Neural cell (in vitro differentiated cells): ENCODE measurements around the gene SLC43A3. TPM values are rescaled to one million over a fixed set of nuclear protein-coding genes. Genes with fewer than 3 reads are reported as not detected.

Source experiments
- H2AFZ ChIP-seq: fragments of 200-600, 300-800 bp; sonication (generic), shearing (Covaris generic); 2 replicates; pipeline ENCODE4 v1.6.0; 2014; ENCODE audit warnings: low read depth, mild to moderate bottlenecking, antibody characterized with exemption, low read length, moderate library complexity
- H3F3A ChIP-seq: fragments of 200-600 bp; shearing (Covaris generic); 2 replicates; pipeline ENCODE4 v1.6.1; 2016; ENCODE audit warnings: mild to moderate bottlenecking, moderate library complexity, mixed read lengths, antibody characterized with exemption, low read length; ENCODE audit not compliant: insufficient read depth, poor library complexity, severe bottlenecking
- H3K27ac ChIP-seq: fragments of 200-600, 300-800 bp; sonication (generic), shearing (Covaris generic); 2 replicates; pipeline ENCODE4 v1.5.1; 2014; ENCODE audit warnings: mild to moderate bottlenecking, low read length, moderate library complexity
- H3K27me3 ChIP-seq: fragments of 300-800, 200-600 bp; sonication (generic), shearing (Covaris generic); 2 replicates; pipeline ENCODE4 v1.6.0; 2014; ENCODE audit warnings: mild to moderate bottlenecking, low read depth, low read length, moderate library complexity; ENCODE audit not compliant: insufficient read depth
- H3K36me3 ChIP-seq: fragments of 300-800, 200-600 bp; sonication (generic), shearing (Covaris generic); 2 replicates; pipeline ENCODE4 v1.5.1; 2014; ENCODE audit warnings: mild to moderate bottlenecking, antibody characterized with exemption, low read length, moderate library complexity; ENCODE audit not compliant: insufficient read depth
- H3K4me2 ChIP-seq: fragments of 300-800, 200-600 bp; sonication (generic), shearing (Covaris generic); 2 replicates; pipeline ENCODE4 v1.6.0; 2014; ENCODE audit warnings: mild to moderate bottlenecking, low read length
- H3K4me3 ChIP-seq: fragments of 300-800, 200-600 bp; sonication (generic), shearing (Covaris generic); 2 replicates; pipeline ENCODE4 v1.5.1; 2014; ENCODE audit warnings: mild to moderate bottlenecking, low read length, moderate library complexity
- H3K79me2 ChIP-seq: fragments of 200-600 bp; shearing (Covaris generic); replicated peaks from 2 replicates; pipeline ENCODE4 v1.6.0; 2014; ENCODE audit warnings: mild to moderate bottlenecking, low read length, moderate library complexity; ENCODE audit not compliant: insufficient read depth
- H3K9ac ChIP-seq: fragments of 300-800, 200-600 bp; sonication (generic), shearing (Covaris generic); 2 replicates; pipeline ENCODE4 v1.6.1; 2016; ENCODE audit warnings: mild to moderate bottlenecking, low read length, mixed read lengths
- H3K9me2 ChIP-seq: fragments of 200-600 bp; shearing (Covaris generic); 2 replicates; pipeline ENCODE4 v1.6.1; 2016; ENCODE audit warnings: mild to moderate bottlenecking, low read length, mixed read lengths; ENCODE audit not compliant: insufficient read depth
- H3K9me3 ChIP-seq: fragments of 200-600, 300-800 bp; sonication (generic), shearing (Covaris generic); 2 replicates; pipeline ENCODE4 v1.6.1; 2016; ENCODE audit warnings: mild to moderate bottlenecking, mixed run types, low read length, moderate library complexity, mixed read lengths
- H4K20me1 ChIP-seq: fragments of 200-600 bp; shearing (Covaris generic); 2 replicates; pipeline ENCODE4 v1.6.1; 2016; ENCODE audit warnings: mild to moderate bottlenecking, mixed run types; ENCODE audit not compliant: insufficient read depth
- EP300 ChIP-seq: fragments of 450-650 bp; conservative IDR thresholded peaks from 2 replicates; pipeline ENCODE4 v1.6.1; 2014; ENCODE audit warnings: antibody characterized with exemption, mild to moderate bottlenecking, moderate library complexity; ENCODE audit not compliant: poor library complexity, severe bottlenecking
- EZH2 ChIP-seq: fragments of 200-600, 300-800 bp; shearing (Covaris generic), sonication (generic); IDR thresholded peaks from 2 replicates; pipeline ENCODE4 v1.6.1; 2014; ENCODE audit warnings: antibody characterized with exemption, low read length, borderline replicate concordance, mild to moderate bottlenecking; ENCODE audit not compliant: insufficient read depth, poor library complexity, severe bottlenecking
- MXI1 ChIP-seq: fragments of 450-650 bp; conservative IDR thresholded peaks from 2 replicates; pipeline ENCODE4 v1.6.1; 2014; ENCODE audit warnings: antibody characterized with exemption, mild to moderate bottlenecking; ENCODE audit not compliant: poor library complexity, severe bottlenecking
- POLR2AphosphoS5 ChIP-seq: IDR thresholded peaks from 2 replicates; pipeline ENCODE4 v1.6.1; 2012
- RAD21 ChIP-seq: fragments of 450-650 bp; conservative IDR thresholded peaks from 2 replicates; pipeline ENCODE4 v1.6.1; 2014; ENCODE audit warnings: antibody characterized with exemption, mild to moderate bottlenecking, moderate library complexity
- SMC3 ChIP-seq: fragments of 450-650 bp; conservative IDR thresholded peaks from 2 replicates; pipeline ENCODE4 v1.6.1; 2014; ENCODE audit warnings: antibody characterized with exemption, mild to moderate bottlenecking, moderate library complexity; ENCODE audit not compliant: poor library complexity
- TAF1 ChIP-seq: IDR thresholded peaks from 2 replicates; pipeline ENCODE4 v1.6.1; 2012; ENCODE audit warnings: low read depth
- polyA plus RNA-seq: library from polyadenylated mRNA; depleted of rRNA; stranded (reverse); fragments of >200 nt; gene quantifications from 2 replicates; pipeline ENCODE4 v1.2.3, GENCODE V29; 2014
- TF ChIP-seq, protein P1 (sequence below): IDR thresholded peaks from 2 replicates; pipeline ENCODE4 v1.6.1; 2012; ENCODE audit warnings: borderline replicate concordance
- TF ChIP-seq, protein P2 (sequence below): fragments of 450-650 bp; IDR thresholded peaks from 2 replicates; pipeline ENCODE4 v1.5.1; 2014; ENCODE audit warnings: antibody characterized with exemption, mild to moderate bottlenecking, moderate library complexity; ENCODE audit not compliant: poor library complexity, severe bottlenecking

The SLC43A3 gene
- polyA plus RNA-seq, 1 donor from 2014 or later = 0.33 TPM

DNA sequence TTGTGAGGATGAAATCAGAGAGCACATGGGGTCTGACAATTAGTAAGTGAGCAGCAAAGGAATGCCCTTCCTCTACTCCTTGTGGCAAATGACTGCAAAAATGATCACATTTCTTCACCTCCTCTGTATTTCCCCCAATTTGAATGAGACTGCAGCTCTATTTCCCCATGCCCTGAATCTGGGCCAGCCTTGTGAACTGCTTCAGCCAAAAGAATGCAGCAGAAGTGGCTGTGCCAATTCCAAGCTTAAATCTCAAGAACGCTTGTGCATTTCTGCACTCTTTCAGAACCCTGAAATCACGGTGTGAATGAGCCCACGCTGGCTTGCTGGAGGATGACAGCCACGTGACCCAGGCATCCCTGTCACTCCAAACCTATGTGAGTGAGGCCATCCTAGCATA is 9.9 kb downstream of the SLC43A3 start:
- Histone ChIP-seq H3K79me2 (no peaks in the 10 kb centered on the region), H4K20me1 (no peaks in the 10 kb centered on the region), H3K27me3 (no peaks in the 10 kb centered on the region), H3K36me3 (no peaks in the 10 kb centered on the region), H3K9ac (no peak overlapping the region), H3K9me3 (no peaks in the 10 kb centered on the region), H3K4me2 (no peak overlapping the region), H2AFZ (no peak overlapping the region), H3F3A (no peaks in the 10 kb centered on the region), H3K27ac (no peak overlapping the region), H3K9me2 (no peaks in the 10 kb centered on the region), H3K4me3 (no peak overlapping the region)
- TF ChIP-seq RAD21 (no peak), EZH2 (no peak), MXI1 (no peak), EP300 (no peak), TAF1 (no peak), POLR2AphosphoS5 (no peak), SMC3 (no peak)
- TF ChIP-seq, protein P1, sequence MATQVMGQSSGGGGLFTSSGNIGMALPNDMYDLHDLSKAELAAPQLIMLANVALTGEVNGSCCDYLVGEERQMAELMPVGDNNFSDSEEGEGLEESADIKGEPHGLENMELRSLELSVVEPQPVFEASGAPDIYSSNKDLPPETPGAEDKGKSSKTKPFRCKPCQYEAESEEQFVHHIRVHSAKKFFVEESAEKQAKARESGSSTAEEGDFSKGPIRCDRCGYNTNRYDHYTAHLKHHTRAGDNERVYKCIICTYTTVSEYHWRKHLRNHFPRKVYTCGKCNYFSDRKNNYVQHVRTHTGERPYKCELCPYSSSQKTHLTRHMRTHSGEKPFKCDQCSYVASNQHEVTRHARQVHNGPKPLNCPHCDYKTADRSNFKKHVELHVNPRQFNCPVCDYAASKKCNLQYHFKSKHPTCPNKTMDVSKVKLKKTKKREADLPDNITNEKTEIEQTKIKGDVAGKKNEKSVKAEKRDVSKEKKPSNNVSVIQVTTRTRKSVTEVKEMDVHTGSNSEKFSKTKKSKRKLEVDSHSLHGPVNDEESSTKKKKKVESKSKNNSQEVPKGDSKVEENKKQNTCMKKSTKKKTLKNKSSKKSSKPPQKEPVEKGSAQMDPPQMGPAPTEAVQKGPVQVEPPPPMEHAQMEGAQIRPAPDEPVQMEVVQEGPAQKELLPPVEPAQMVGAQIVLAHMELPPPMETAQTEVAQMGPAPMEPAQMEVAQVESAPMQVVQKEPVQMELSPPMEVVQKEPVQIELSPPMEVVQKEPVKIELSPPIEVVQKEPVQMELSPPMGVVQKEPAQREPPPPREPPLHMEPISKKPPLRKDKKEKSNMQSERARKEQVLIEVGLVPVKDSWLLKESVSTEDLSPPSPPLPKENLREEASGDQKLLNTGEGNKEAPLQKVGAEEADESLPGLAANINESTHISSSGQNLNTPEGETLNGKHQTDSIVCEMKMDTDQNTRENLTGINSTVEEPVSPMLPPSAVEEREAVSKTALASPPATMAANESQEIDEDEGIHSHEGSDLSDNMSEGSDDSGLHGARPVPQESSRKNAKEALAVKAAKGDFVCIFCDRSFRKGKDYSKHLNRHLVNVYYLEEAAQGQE = no peak
- TF ChIP-seq, protein P2, sequence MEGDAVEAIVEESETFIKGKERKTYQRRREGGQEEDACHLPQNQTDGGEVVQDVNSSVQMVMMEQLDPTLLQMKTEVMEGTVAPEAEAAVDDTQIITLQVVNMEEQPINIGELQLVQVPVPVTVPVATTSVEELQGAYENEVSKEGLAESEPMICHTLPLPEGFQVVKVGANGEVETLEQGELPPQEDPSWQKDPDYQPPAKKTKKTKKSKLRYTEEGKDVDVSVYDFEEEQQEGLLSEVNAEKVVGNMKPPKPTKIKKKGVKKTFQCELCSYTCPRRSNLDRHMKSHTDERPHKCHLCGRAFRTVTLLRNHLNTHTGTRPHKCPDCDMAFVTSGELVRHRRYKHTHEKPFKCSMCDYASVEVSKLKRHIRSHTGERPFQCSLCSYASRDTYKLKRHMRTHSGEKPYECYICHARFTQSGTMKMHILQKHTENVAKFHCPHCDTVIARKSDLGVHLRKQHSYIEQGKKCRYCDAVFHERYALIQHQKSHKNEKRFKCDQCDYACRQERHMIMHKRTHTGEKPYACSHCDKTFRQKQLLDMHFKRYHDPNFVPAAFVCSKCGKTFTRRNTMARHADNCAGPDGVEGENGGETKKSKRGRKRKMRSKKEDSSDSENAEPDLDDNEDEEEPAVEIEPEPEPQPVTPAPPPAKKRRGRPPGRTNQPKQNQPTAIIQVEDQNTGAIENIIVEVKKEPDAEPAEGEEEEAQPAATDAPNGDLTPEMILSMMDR = no peak

DNA sequence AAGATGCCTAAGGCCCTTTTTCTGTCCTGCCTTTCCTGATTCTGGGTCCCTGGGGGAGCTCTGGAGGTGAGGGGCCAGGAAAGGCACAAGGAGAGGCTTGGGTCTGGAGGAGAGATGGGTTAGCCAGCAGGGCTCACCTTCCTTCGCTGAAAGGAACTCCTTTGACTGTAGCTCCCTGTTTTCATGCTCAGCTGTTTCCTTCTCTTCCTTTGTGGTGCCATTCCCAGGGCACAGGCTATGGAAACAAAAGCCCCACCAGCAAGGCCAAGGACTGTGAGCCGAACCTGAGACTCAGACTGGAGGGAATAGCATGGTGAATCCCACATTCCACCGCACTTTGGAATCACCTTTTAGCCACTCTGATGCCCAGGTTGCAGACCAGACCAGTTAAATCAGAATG is 10.5 kb downstream of the SLC43A3 start:
- Histone ChIP-seq H3K9me3 (no peaks in the 10 kb centered on the region), H4K20me1 (no peaks in the 10 kb centered on the region), H3K27ac (no peak overlapping the region), H3K4me2 (no peak overlapping the region), H3K4me3 (no peak overlapping the region), H2AFZ (no peak overlapping the region), H3K9me2 (no peaks in the 10 kb centered on the region), H3F3A (no peaks in the 10 kb centered on the region), H3K9ac (no peak overlapping the region), H3K27me3 (no peaks in the 10 kb centered on the region), H3K79me2 (no peaks in the 10 kb centered on the region), H3K36me3 (no peaks in the 10 kb centered on the region)
- TF ChIP-seq MXI1 (no peak), EZH2 (no peak), SMC3 (no peak), POLR2AphosphoS5 (no peak), TAF1 (no peak), EP300 (no peak), RAD21 (no peak)
- TF ChIP-seq, protein P2 = no peak
- TF ChIP-seq, protein P1 = no peak
